Effector memory CD4-positive, alpha-beta T cell (primary cell): Measurements from ENCODE around the gene FBXL5.

Experiments used
- DNase-seq, 3 donors: peaks; one replicate each; pipeline ENCODE4 v3.0.0-alpha.2; 2020
- H3K27ac ChIP-seq: 2 replicates; pipeline ENCODE4 v1.7.0; 2013; ENCODE audit warnings: mild to moderate bottlenecking, low read length, moderate library complexity; ENCODE audit not compliant: insufficient read depth, poor library complexity, severe bottlenecking
- H3K27me3 ChIP-seq: replicated peaks from 2 replicates; pipeline ENCODE4 v1.7.0; 2013; ENCODE audit warnings: mild to moderate bottlenecking, low read length; ENCODE audit not compliant: insufficient read depth, control insufficient read depth, poor library complexity, severe bottlenecking
- H3K36me3 ChIP-seq: 2 replicates; pipeline ENCODE4 v1.7.0; 2013; ENCODE audit warnings: mild to moderate bottlenecking, low read length, moderate library complexity; ENCODE audit not compliant: control insufficient read depth, insufficient read depth
- H3K4me1 ChIP-seq: 2 replicates; pipeline ENCODE4 v1.7.0; 2013; ENCODE audit warnings: low read length, mild to moderate bottlenecking; ENCODE audit not compliant: control insufficient read depth, insufficient read depth, poor library complexity, severe bottlenecking
- H3K4me3 ChIP-seq: 2 replicates; pipeline ENCODE4 v1.7.0; 2013; ENCODE audit warnings: low read length, low read depth, mild to moderate bottlenecking; ENCODE audit not compliant: insufficient read depth, poor library complexity, severe bottlenecking
- H3K9me3 ChIP-seq: 2 replicates; pipeline ENCODE4 v1.7.0; 2013; ENCODE audit warnings: mild to moderate bottlenecking, low read length, moderate library complexity; ENCODE audit not compliant: control insufficient read depth

FBXL5 gene

DNA sequence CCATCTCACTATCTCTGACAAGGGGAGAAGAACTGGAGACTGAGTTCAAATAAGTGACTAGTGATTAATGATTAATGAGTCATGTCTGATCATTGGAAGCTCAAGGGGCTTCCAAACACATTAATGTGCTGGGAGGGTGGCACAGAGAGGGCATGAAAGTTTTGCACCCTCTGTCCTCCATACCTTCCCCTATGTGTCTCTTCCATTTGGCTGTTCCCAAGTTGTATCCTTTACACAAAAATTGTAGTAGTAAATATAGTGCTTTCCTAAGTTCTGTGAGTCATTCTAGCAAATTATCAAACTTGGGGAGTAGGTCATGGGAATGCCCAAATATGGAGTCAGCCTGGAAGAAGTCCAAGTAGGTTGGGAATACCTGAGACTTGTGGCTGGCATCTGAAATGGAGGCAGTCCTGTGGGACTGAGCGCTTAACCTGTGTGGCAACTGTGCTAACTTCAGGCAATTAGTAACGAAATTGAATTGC, 22.4 kb upstream of the FBXL5 start:
- Histone ChIP-seq H3K27me3 (no peaks in the 10 kb centered on the region), H3K27ac (no peak overlapping the region), H3K36me3 (no peaks in the 10 kb centered on the region), H3K4me1 (peaks cover under 1% of the 10 kb centered on the region), H3K9me3 (no peaks in the 10 kb centered on the region), H3K4me3 (no peak overlapping the region)
- DNase-seq: no peak

GRCh38 chr4:15676899-15677298, 21.7 kb upstream of the FBXL5 start:
- H3K27ac ChIP-seq: no peak overlapping the region
- H3K4me3 ChIP-seq: no peak overlapping the region
- no peaks in the 10 kb centered on the region for H3K27me3 ChIP-seq
- no peaks in the 10 kb centered on the region for H3K9me3 ChIP-seq
- no peaks in the 10 kb centered on the region for H3K4me1 ChIP-seq
- DNase-seq: no peak
- H3K36me3 ChIP-seq: no peaks in the 10 kb centered on the region

- Histone ChIP-seq H3K4me3 (no peak overlapping the region), H3K27ac (no peak overlapping the region), H3K36me3 (no peaks in the 10 kb centered on the region), H3K27me3 (no peaks in the 10 kb centered on the region), H3K4me1 (no peaks in the 10 kb centered on the region), H3K9me3 (no peaks in the 10 kb centered on the region)
- no peak for DNase-seq
These were observed 20.9 kb upstream of the FBXL5 start for GRCh38 chr4:15676039-15676438.

DNA sequence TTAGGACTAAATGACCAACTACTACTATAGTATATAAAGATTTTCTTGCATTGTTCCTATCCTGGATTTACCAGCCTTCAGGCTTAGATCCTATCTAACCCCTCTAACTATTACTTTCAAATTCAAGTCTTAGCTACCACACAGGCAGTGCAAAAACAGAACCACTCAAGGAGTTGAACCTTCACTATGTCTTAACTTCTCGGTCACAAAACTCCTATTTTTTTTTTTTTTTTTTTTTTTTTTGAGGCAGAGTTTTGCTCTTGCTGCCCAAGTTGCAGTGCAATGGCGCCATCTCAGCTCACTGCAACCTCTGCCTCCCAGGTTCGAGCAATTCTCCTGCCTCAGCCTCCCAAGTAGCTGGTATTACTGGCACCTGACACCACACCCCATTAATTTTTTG, 20.2 kb upstream of the FBXL5 start:
- Histone ChIP-seq H3K9me3 (no peaks in the 10 kb centered on the region), H3K27ac (no peak overlapping the region), H3K4me3 (no peak overlapping the region), H3K27me3 (no peaks in the 10 kb centered on the region), H3K36me3 (no peaks in the 10 kb centered on the region), H3K4me1 (no peaks in the 10 kb centered on the region)
- DNase-seq: no peak

DNA sequence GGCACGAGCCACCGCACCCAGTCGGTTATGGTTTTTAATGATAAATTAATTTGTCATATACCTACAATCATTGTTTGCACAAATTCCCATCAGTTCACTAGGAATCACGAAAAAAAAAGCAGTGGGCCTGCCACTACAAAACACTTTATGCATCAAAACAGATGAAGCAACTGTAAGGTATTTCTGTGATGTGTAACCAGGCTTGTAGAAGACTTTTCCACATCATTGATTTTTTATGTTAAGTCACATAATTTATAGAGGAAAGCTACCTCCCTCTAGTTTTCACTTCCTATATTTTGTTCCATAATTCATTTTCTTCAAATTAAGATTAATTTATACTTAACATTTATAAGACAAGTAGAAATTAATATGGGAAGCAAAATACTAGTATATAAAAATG, 19.8 kb upstream of the FBXL5 start:
- Histone ChIP-seq H3K9me3 (no peaks in the 10 kb centered on the region), H3K4me3 (no peak overlapping the region), H3K4me1 (no peaks in the 10 kb centered on the region)

DNA sequence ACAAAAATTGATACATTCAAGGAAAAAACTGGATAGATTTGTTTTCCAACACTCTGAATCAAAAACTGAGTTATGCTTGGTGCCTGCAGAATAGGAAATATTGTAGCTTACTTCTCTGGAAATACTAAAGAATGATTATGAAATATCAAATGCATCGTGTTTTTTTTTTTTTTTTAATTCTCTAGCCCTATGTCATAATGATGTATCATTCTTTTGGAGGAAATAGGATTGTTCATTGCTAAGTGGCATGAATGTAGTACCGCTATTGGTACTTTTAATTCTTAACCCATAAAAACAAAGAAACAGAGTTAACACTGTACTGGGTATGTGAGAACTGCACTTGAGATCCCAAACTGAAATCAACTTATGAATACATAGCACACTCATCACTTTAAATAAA, 18.9 kb upstream of the FBXL5 start:
- no peaks in the 10 kb centered on the region for H3K36me3 ChIP-seq
- no peaks in the 10 kb centered on the region for H3K4me1 ChIP-seq
- H3K4me3 ChIP-seq: no peak overlapping the region
- no peaks in the 10 kb centered on the region for H3K9me3 ChIP-seq
- no peaks in the 10 kb centered on the region for H3K27me3 ChIP-seq
- DNase-seq: no peak
- no peak overlapping the region for H3K27ac ChIP-seq

More for the DNA sequence above, 19.8 kb upstream of the FBXL5 start:
- no peak for DNase-seq
- no peaks in the 10 kb centered on the region for H3K27me3 ChIP-seq
- no peak overlapping the region for H3K27ac ChIP-seq
- no peaks in the 10 kb centered on the region for H3K36me3 ChIP-seq

GRCh38 chr4:15673337-15673736, 18.2 kb upstream of the FBXL5 start:
- Histone ChIP-seq H3K9me3 (no peaks in the 10 kb centered on the region), H3K27me3 (no peaks in the 10 kb centered on the region), H3K27ac (no peak overlapping the region), H3K4me1 (no peaks in the 10 kb centered on the region), H3K36me3 (no peaks in the 10 kb centered on the region), H3K4me3 (no peak overlapping the region)
- DNase-seq: no peak

GRCh38 chr4:15672101-15672500, 16.9 kb upstream of the FBXL5 start:
- Histone ChIP-seq H3K36me3 (no peaks in the 10 kb centered on the region), H3K27me3 (no peaks in the 10 kb centered on the region), H3K4me3 (no peak overlapping the region), H3K4me1 (no peaks in the 10 kb centered on the region), H3K27ac (no peak overlapping the region), H3K9me3 (no peaks in the 10 kb centered on the region)
- DNase-seq: no peak

DNA sequence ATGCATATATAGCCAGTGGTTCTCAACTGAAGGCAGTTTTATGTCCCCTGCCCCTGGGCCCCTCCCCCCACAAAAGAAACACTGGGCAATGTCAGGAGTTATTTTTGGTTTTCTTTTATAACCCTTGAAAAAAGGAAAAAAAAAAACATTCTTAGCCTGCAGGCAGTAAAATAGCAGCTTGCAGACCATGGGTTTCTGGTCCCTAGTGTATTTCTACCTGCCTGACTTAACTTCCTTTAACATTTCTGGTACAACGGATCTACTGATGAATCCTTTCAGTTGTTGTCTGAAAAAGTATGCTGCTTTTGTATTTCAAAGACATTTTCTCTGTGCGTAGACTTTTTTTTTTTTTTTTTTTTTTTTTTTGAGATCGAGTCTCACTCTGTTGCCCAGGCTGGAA, 15.4 kb upstream of the FBXL5 start:
- H3K27ac ChIP-seq: no peak overlapping the region

DNA sequence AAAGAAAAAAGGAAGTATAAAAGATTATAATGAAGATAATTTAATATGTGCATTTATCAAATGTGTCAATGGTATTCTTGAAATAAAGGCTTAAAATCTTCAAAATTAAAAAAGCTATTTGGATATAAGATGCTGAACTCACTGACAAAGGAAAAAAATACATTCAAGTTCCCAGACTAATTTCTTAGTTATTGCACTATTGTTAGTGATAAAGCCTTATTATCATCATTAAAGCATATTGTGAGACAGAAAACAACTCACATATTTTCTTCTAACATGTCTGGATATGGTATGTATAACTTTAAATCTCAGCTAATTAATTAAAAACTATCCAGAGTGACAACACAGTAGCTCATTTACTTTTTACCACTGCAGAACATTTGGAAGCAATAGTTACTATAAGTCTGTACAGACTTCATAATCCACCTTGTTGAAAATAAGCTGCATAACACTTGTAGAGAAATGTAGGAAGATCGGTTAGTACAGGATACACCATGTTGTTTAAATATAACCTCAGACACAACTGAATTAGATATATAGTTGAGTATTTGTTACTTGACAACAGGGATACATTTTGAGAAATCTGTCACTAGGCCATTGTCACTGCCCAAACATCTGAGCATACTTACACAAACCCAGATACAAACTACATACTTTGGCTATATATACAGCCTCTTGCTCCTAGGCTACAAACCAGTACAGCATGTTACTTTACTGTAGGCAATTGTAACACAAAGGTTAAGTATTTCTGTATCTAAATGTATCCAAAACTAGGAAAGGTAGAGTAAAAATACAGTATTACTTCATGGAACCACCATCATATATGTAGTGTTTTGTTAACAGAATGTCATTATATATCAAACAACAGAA, 13.6 kb upstream of the FBXL5 start:
- Histone ChIP-seq H3K9me3 (no peaks in the 10 kb centered on the region), H3K27ac (no peak overlapping the region), H3K4me3 (no peak overlapping the region), H3K36me3 (no peaks in the 10 kb centered on the region), H3K27me3 (no peaks in the 10 kb centered on the region), H3K4me1 (no peaks in the 10 kb centered on the region)
- DNase-seq: no peak

More for the DNA sequence above, 15.4 kb upstream of the FBXL5 start:
- no peak overlapping the region for H3K4me3 ChIP-seq
- H3K4me1 ChIP-seq: no peaks in the 10 kb centered on the region
- no peaks in the 10 kb centered on the region for H3K36me3 ChIP-seq
- no peaks in the 10 kb centered on the region for H3K9me3 ChIP-seq
- DNase-seq: no peak
- no peaks in the 10 kb centered on the region for H3K27me3 ChIP-seq
